HG03175 (cell line): ENCODE measurements around the gene KLRC1.
"Not testable (repeated sequence)": the region's sequence is repeated elsewhere in the genome, so short reads cannot be mapped to it uniquely, and the experiment has no call there.

Source experiments
- ATAC-seq: cut with Tn5 transposase; IDR thresholded peaks from one replicate; pipeline ENCODE4 v1.9.1; 2021; ENCODE audit warnings: mild to moderate bottlenecking, moderate library complexity; ENCODE audit not compliant: unreplicated experiment

The KLRC1 gene

DNA sequence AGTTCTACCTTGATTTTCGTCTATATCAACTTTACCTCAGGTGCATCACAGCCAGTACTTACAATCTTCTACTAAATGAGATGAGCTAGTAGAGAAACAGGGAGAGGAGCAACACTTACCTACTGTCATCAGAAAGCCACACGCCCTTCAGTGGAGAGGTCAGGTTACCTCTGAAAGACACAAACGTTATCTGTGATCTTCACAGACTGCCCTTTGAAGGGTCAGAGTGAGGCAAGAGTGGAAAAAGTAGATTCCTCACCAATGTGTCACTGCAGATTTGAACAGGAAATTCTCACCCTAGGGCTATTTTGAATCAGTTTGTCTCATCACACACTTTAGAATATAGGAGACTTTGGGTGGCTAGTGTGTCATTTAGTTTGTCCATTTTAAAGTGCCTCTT is 31.0 kb downstream of the KLRC1 start:
- ATAC-seq, result not testable (repeated sequence)

DNA sequence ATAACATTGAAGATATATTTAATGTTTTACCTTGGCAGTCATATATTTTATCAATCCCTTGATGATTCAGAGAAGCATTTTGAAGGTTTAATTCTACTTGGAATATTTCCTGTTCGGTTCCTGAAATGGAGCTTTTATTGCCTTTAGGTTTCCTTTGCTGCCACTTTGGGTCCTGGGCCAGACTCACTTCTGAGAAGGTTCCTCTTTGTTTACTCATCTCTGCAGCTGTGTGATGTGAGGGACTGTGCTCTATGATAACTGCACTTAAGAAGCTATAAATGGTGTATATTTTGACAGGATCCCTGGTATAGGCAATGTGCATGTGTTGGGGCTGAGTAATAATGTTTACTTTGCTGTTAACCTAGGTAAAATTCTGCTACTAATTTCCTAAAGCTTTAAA is 32.8 kb downstream of the KLRC1 start, which contains the start of gene KLRC3:
KLRC3 (minus strand) TSS at position 262 of the 400 bp plus-strand sequence; CDS start at position 217, 45 bp downstream.
- not testable (repeated sequence) for ATAC-seq

DNA sequence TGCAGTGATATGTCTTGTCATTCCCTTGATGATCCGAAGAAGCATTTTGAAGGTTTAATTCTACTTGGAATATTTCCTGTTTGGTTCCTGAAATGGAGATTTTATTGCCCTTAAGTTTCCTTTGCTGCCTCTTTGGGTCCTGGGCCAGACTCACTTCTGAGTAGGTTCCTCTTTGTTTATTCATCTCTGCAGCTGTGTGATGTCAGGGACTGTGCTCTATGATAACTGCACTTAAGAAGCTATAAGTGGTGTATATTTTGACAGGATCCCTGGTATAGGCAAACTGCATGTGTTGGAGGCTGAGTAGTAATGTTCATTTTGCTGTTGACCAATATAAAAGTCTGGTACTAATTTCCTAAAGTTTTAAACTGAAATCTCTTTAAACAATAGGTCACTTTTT is 43.8 kb downstream of the KLRC1 start, which contains the start of gene KLRC4:
KLRC4 (minus strand) TSS at position 366 of the 400 bp plus-strand sequence; CDS start at position 184, 182 bp downstream.
- ATAC-seq, result no peak

DNA sequence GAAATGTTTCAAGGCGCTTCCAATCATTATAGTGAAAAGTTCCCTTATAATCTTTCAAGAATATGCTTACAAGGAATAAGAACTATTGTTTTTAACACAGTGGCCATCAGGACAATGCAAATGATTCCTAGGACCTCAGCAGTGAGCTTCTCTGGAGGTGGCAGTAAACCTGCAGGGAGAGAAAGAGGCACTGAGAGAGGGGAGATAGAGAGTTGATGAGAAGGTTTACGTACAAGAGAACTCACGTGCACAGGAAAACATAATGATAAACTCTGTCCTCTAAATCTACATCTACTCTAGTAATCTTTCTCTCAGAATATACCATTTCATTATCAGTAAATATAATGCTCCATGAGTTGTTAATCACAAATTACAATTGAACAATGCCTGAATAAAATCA is 44.3 kb downstream of the KLRC1 start:
- no peak for ATAC-seq

DNA sequence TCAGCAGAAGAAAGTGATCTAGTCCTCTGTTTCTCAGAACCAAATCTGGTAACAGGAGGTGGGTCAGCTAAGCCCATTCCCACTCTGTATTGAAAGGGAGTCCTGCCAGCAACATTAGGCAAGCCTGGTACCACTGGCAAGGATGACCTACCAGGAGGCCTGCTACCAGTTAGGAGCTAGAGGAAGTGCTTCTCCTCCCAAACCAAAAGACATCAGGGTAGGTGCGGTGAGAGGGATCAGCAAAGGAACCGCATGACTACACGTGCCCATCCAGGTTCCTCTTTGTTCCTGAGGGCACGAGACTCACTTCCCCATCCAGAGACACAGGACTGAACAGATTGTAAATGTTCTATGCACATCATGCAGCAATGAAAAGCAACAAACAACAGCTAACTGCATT is 46.5 kb downstream of the KLRC1 start:
- ATAC-seq, result no peak

DNA sequence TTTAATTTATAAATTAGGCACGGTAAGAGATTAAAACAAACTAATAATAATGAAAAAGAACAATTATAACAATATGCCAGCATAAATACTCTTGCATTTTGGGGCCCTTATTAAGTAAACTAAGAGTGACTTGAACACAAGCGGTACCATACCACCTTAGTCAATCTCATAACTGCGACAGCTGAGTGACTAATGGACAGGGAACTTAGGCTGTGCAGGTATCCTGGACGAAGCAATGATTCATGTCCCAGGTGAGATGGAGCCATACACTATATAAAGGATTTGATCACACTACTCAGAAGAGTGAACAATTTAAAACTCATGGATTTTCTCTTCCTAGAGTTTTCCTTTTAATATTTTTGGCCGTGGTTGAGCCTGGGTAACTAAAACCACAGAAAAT is 47.9 kb downstream of the KLRC1 start:
- ATAC-seq, result no peak

DNA sequence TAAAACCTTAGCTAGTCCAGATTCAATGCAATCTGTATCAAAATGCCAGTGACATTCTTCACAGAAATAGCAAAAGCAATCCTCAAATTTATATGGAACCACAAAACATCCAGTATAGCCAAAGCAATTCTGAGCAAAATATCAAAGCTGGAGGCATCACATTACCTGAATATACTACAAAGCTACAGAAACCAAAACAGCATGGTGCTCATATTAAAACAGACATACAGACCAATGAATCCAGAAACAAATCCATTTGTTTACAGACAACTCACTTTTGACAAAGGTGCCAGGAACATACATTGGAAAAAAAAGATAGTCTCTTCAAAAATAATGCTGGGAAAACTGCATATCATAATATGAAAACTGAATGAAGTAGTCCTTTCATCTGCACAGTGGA is 48.4 kb downstream of the KLRC1 start:
- no peak for ATAC-seq

DNA sequence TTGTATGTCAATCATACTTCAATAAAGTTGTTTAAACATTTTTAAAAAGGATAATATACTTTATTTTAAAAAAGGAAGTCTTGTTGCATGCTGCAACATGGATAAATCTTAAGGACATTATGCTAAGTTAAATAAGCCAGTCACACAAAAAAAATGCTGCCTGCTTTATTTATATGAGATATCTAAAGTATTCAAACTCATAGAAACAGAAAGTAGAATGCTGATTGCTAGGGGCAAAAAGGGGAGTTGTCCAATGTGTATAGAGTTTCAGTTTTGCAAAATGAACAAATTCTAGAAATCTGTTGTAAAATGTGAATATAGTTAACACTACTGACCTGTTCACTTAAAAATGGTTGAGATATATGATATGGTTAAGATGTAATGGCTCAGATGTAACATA is 52.3 kb downstream of the KLRC1 start:
- ATAC-seq, result no peak

DNA sequence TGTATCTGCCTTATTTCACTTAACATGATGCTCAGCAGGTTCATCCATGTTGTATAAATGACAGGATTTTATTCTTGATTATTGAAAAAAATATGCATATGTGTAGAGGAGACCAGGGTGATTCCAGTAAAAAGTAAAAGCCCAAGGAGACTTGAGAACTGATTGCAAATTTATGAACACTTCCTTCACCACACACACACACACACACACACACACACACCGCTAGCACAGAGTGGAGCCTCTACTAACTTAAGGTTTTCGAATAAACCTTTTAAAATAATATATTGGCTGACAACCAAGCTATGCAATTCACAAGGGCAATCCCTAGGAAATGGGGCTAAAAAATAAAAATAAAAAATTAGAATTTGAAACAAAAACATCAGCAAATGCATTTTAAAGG is 55.0 kb downstream of the KLRC1 start:
- ATAC-seq, result no peak

DNA sequence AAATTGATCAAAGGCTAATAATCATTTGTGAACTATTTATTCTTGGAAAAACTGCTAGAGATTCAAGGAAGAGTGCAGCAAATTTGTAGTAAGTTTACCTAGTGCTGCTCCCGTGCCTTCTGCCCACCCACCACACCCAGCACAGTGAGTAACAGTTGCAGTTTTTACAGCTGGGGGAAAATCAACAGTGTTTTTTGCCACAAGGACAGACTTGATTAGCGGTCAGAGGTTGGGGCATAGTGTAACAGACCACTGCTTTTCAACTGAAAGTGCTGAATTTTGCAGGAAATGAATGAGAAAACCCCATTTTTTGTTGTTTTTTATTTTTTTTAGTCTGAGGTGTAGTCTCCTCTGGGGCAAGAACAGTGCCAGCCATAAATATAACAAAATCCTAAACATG is 55.9 kb downstream of the KLRC1 start:
- no peak for ATAC-seq

DNA sequence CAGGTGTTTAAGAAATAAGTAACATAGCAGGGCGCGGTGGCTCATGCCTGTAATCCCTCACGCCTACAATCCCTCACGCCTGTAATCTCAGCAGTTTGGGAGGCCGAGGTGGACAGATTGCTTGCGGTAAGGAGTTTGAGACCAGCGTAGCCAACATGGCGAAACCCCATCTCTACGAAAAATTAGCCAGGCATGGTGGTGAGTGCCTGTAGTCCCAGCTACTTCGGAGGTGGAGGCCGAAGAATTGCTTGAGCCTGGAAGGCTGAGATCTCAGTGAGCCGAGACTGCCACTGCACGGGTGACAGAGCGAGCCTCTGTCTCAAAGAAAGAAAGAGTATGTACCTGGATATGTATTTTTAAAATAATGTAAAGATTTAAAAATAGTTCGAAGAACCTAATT is 57.0 kb downstream of the KLRC1 start:
- ATAC-seq, result not testable (repeated sequence)
